ENCODE results near the gene GREB1.

The GREB1 gene

GRCh38 chr2:11525762-11526161 is 8.1 kb upstream of the GREB1 start:
- in situ Hi-C loops (cut with MboI; ENCODE audit: low pct_unique_long_range_greater_than_20kb, low sequenced_read_pairs, unreplicated experiment) = no loop called here
- DNase-seq (ENCODE audit: low spot score) = no peak
- no peak for TF ChIP-seq CTCF (IDR thresholded peaks at IDR 0.05; ENCODE audit: extremely low read depth, insufficient read depth, missing control alignments)

DNA sequence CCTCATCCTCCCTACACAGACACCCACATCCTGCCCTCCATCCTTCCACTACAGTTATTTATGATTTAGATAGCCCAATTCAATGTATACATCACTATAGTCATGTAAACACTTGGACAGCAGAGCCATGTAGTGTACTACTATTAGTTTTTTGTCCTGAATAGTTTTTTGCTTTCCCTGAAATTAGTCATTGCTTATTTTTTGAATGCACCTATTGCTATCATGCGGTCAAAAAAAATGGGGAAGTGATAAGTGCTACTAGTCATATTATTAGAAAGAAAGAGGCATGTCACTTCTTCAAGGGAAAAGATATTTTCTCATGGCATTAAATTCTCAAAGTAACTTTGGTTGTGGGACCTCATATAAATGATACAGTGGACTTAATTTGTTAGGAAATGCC is 6.8 kb upstream of the GREB1 start:
- DNase-seq (ENCODE audit: low spot score) = no peak
- no peak for TF ChIP-seq CTCF (IDR thresholded peaks at IDR 0.05; ENCODE audit: extremely low read depth, insufficient read depth, missing control alignments)
- in situ Hi-C loops (cut with MboI; ENCODE audit: low pct_unique_long_range_greater_than_20kb, low sequenced_read_pairs, unreplicated experiment) = no loop called here

- in situ Hi-C loops (cut with MboI; ENCODE audit: low pct_unique_long_range_greater_than_20kb, low sequenced_read_pairs, unreplicated experiment) = no loop called here
- DNase-seq (ENCODE audit: low spot score) = no peak
- TF ChIP-seq CTCF (IDR thresholded peaks at IDR 0.05; ENCODE audit: extremely low read depth, insufficient read depth, missing control alignments) = no peak
Measured at GRCh38 chr2:11528228-11528627, 5.6 kb upstream of the GREB1 start.

DNA sequence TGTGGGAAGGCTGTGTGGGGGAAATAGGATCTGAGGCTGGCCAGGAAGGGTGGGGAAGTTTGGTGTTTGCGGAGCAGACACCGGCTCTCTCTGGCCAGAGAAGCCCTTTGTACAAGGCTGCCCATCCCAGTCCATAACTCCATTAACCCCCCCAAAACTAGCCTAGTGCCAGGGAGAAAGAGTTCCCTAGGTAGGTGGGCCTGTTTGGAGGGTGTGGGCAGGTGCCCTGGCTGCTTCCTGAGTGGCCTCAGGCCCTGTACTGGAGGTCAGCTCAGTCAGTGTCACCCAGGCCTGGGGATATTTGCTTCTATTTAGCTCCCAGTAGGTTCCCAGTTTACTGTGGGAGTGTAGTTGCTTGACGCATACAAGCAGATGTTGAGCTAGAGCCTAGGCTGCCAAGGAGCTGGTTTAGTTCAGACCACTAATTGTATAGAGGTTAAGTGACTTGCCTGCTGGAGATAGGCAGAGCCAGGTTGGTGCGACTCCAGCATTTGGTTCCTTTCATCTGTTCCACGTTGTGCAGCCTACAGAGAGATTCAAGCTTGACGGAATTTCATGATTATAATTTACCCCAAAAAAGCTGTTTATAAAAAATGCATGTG is 2.9 kb upstream of the GREB1 start:
- DNase-seq (ENCODE audit: low spot score) = no peak
- TF ChIP-seq CTCF (IDR thresholded peaks at IDR 0.05; ENCODE audit: extremely low read depth, insufficient read depth, missing control alignments) = no peak
- in situ Hi-C loops (cut with MboI; ENCODE audit: low pct_unique_long_range_greater_than_20kb, low sequenced_read_pairs, unreplicated experiment) = no loop called here

DNA sequence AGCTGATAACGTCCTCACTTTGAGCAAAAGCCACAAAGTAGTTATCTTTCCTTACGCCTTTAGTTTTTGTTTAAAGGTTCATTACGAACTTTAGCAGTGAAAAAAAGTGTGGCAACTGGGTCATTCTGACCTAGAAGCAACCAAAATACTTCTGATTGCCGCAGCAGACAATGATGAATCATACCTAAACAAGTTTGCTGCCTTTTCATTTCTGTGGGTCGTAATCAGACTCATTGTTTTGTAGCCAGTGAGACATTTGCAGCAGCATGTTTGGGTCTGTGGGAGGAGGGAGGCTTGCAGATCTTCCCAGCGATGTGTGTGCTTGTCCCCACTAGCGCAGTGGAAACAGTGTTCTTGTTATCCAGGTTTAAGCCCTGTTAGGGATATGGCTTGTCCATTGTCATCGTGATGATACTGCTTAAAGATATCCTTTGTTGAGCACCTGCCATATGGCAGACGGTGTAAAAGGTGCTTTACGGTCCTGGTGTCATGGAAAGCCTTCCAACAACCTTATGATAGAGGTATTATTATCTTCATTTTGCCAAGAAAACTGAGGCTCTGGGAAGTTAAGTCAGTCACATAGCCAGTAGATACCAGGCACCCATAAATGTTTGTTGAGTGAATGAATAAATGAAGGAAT is 1.3 kb upstream of the GREB1 start:
- DNase-seq (ENCODE audit: low spot score) = no peak
- in situ Hi-C loops (cut with MboI; ENCODE audit: low pct_unique_long_range_greater_than_20kb, low sequenced_read_pairs, unreplicated experiment) = no loop called here
- no peak for TF ChIP-seq CTCF (IDR thresholded peaks at IDR 0.05; ENCODE audit: extremely low read depth, insufficient read depth, missing control alignments)

GRCh38 chr2:11534071-11534745 is 363 bp downstream of the GREB1 start:
- DNase-seq (ENCODE audit: low spot score) = no peak
- TF ChIP-seq CTCF (IDR thresholded peaks at IDR 0.05; ENCODE audit: extremely low read depth, insufficient read depth, missing control alignments) = no peak
- in situ Hi-C loops (cut with MboI; ENCODE audit: low pct_unique_long_range_greater_than_20kb, low sequenced_read_pairs, unreplicated experiment) = no loop called here
